Inflammatory macrophage (primary cell): ENCODE results near the gene ETV3L.

Experiments used
- DNase-seq, 2 donors: peaks; one replicate each; pipeline ENCODE4 v3.0.0-alpha.2; 2020 to 2022

Gene ETV3L

DNA sequence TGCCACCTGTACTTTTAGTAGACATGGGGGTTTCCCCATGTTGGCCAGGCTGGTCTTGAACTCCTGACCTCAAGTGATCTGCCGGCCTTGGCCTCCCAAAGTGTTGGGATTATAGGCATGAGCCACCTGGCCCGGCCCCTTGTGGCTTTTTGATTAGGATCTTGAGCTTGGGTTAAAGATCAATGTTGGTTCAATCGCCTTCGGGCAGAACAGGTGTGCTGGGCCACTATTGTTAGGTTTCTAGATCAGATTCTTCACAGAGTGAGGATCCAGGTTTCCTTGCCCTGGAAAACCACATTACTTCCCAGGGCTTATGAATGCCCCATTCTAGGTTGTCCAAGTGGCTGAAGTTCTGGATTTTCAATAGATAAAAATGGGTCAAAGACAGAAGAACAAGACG, 32.5 kb upstream of the ETV3L start:
- no peak for DNase-seq

DNA sequence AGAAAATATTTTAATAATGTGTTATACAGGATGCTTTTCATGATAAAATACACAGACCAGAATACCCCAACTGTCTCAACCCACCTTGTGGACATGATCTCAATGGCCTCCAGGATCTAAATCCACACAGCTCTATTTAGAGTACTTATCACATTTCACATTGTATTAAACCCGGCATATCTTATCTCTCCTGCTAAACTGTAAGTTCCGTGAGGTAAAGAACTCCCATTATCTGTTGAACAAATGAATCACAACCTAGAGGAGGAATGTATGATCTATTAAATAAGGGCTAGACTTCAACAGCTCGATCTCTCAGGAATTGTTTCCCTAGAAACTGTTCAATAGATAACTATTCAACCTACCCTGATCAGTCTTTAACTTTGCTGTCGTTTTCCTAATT, 31.7 kb upstream of the ETV3L start:
- no peak for DNase-seq

DNA sequence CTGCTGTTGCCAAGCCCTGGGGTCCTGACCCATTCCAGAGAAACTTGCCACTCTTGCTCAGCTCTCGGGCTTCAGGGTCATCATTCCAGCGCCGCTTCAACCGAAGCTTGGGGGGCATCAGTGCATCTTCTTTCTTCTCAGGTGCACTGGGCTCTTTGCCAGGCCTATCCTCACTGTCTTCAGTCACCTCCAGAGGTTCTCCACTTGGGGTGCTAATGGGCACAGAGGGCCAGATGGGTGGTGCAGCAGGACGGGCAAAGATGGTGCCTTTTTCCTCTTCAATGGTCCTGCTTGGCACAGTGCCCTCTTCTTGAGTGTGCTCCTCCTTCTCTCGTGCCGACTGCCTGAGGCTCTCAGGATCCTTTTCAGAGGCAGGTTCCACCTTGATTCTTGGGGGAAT, 25.2 kb upstream of the ETV3L start:
- DNase-seq, result no peak

DNA sequence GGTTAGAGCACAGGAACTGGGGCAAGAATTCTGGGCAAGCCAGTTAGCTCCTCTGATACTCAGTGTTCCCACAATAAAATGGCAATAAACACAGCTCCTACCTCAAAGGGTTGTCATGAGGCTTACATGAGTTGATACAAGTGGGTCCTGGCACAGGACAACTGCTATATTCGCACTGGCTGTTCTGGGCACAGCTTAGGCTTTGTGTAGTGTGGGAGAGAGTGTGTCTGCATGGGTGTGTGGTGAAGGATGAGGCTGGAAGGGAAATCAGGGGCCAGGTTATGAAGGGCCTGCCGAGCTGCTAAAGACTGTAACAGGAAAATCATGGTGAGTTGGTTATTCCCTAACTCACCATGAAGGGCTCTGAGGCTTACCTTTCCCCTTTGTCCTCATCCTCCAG, 19.8 kb upstream of the ETV3L start:
- DNase-seq, result no peak

DNA sequence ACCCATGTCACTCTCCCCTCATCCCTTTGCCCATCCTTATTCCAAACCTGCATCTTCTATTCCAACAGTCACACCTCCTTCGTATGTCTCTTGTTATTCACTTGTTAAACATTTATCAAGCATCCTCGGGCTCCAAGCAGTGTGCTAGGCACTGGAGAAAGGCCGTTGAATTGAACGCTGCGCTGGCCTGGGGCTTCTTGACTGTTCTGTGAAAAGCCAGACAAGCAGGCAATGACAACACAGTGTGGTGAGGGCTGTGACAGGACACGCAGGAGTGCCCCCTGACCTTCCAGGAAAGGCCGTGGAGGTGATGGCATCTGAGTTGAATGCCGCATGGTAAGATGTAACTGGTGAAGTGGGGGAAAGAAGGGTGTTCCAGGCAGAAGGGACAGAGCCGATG, 19.4 kb upstream of the ETV3L start:
- DNase-seq, result no peak

DNA sequence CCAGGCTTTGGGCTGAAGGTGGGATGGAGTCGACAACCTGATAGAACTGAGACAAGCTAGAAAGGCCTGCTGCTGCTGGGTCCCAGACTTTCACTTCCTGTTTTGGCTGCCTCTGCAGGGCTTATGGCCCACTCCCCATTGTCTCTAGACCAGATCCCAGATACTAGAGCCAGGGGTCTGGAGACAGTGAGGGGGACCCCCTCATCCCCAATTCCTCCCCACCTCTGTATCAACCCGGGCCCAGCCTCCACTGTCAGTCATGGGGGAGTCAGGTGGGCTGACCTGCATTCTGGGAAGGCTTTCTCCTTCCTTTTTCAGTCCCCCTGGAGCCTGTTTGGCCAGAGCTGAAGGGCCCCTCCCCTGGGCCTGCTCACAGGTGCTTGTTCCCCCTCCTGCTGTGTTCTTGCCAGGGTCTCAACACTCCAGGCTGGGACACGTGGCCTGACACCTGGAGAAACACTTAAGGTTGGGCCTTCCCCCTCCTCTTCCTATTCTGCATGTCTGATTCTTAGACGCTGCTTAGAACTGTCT, 18.0 kb upstream of the ETV3L start:
- DNase-seq, result no peak

DNA sequence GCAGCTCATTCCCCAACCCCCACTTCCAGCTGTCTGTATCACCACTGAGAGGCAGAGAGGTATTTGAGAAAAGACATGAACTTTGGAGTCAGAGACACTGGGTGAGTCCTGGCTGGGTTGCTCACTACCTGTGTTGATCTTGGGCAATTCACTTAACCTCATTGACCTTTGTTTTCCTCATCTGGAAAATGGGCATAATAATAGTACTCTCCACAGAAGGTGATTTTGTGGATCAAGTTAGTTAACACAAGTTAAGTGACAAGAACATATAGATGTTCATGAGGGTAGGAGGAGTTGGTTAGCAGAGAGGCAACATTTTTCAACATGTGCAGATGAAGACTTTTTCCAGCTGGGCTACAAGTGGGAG, 17.1 kb upstream of the ETV3L start:
- no peak for DNase-seq

DNA sequence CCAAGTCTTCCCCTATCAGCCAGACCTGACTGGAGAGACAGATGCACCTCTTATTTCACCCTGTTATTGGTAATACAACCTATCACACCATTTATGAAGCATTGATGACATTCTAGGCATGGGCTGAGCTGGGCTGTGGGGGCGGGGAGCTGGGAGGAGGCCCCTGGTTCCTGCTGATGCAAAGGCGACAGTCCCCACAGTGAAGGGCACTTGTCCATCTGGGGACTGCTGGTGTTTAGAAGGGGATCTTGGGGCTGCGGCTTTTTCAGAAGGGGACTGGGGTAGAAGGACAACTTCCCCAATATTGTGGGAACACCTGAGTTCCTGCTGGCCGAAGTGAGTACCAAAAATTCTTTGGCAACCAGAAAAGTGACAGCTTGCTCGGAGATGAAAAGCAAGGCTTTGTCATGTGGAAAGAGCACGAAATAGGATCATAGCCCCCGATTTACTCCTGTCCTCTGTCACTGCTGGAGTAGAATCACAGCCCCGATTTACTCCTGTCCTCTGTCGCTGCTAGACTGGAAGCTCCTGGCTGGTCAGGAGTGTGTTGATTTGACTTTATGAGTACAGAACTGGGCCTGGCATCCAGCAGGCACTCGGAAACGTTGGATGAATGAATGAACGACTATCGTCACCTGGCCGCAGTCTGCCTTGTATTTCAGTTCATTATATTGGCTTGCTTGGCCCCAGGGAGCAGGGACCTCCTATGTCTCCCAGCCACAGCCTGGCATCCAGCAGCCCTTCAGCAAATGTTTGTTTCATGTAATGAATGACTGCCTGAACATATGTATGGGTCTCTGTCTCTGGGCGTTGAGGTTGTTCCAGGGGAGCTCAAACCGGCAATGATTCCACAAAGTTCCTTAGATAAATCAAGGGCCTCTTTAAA, 16.5 kb upstream of the ETV3L start:
- no peak for DNase-seq

DNA sequence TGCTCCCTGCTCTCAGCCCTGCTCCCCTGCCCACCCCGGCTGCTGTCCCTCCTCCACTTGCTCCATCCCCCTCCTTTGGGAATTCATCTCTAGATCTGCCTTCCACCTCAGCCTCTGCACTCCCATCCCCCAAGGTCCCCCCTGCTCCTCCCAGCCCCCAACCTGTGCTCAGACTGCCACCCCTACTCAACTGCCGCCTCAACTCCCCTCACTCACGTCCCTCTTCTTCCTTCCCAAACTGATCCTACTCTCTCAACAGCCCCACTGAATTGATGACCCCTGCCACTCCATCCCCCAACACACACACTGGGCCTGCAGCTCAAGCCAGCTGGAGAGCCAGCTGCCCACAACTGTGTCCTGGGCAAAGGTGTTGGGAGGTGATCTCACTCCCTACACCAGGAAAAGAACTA, 15.8 kb upstream of the ETV3L start:
- DNase-seq, result no peak

DNA sequence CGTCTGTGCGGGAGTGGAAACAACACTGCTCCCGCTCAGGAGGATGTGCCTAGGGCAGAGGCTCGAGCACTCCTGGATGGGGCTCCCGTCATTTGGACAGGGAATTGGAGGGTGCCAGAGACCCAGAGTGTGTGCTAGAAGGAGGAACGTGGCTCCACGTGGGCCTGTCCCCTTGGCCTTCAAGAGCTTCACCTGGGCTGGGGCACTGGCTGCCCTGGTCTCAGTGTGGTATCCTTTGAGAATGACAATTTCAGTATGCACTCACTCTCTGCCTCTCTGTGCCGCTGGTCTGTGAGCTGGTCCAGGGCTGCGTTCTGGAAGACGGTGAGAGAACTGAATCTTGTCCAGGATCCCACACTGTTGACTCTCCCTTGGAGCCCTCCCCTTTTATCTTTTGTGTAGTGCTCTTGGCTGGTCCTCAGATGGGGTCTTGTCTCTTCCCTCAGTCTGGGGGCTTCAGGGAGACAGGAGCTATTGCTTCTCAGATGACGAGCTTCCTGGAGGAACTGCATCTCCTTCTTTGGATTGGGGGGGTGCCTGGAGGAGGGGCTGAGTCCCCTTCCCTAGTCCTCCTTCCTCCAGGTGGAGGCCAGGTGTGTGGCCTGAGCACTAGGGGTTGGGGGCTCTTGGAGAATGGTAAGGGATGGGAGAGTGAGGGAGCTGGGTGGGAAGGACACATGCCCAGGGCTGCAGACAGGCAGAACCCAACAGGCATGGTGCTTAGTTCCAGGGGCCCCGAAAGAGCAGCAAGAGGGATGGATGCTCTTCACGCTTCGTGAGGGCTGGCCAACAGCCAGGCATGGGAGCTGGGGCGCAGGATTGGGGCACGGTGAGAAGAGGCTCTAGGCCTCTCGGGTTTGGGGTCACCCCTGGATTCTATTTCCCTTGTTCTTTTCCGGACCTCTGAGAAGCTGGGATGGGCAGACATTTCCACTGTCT, 14.8 kb upstream of the ETV3L start:
- no peak for DNase-seq

DNA sequence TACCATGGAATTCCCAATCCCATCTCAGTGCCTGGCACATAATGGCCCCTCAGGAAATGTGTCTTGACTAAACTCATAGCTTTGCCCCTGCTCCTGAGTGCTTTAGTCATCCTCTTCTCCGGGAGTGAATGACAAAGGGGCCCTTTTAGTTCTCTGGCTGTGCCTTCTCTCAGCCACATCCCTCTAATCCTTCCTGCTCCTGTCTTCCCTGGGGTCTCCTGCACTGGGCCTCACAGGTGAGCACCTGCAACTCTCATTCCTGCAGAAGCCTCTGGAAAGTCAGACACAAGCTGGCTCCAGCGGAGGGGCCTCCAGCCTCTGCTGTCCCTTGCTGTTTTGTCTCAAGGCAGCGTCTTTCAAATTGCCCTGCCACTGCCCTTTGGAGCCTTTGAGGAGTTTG, 14.0 kb upstream of the ETV3L start:
- no peak for DNase-seq

DNA sequence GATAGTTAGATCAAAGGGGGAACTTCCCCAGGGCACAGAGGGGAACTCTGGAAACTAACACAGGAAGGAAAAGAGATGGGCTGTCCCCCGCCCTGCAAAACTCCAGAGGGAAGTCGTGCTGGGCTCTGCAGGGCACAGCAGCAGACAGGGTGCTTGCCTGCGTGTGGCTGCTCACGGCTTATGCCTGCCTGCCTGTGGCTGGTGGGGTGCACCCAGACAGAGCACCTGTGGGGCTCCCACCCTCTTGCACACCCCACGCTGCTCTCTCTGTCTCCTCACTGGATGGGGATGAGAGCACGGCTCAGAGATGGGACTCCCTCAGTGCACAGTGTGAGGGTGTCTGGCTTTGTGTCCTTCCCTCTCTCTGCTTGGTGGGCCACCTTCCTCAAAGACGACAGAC, 13.5 kb upstream of the ETV3L start:
- DNase-seq, result peak; percentile 61 to 72

DNA sequence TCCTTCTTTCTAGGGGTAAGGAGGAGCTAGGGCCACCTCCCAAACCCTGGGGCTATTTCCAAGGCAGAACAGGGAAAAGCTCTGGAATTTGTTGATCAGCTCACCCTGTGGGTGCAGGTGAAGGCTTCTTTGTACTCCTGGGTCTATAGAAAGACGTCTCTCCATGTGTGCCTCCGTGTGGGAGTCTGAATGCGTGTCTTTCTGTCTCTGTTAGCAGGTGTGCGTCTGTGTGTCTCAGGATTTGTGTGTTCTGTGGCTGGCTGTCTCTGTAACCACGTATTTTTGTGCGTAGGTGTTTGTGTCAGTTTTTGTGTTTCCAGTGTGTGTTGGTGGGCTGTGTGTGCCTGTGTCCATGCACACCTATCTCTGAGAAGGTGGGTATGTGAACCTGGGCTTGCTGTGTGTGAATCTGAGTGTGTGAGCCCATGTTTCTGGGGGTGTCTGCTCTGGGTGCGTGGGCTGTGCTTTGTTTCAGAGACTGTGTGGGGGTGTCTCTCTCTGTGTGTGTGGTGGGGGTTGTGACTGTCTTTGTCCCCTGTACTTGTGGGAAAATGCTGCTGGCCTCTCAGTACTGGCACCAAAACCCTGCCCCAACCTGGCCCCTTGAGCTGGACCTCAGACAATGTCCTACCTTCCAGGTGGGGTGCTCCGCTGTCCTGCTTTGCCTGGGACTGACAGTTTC, 12.7 kb upstream of the ETV3L start:
- DNase-seq, result no peak

DNA sequence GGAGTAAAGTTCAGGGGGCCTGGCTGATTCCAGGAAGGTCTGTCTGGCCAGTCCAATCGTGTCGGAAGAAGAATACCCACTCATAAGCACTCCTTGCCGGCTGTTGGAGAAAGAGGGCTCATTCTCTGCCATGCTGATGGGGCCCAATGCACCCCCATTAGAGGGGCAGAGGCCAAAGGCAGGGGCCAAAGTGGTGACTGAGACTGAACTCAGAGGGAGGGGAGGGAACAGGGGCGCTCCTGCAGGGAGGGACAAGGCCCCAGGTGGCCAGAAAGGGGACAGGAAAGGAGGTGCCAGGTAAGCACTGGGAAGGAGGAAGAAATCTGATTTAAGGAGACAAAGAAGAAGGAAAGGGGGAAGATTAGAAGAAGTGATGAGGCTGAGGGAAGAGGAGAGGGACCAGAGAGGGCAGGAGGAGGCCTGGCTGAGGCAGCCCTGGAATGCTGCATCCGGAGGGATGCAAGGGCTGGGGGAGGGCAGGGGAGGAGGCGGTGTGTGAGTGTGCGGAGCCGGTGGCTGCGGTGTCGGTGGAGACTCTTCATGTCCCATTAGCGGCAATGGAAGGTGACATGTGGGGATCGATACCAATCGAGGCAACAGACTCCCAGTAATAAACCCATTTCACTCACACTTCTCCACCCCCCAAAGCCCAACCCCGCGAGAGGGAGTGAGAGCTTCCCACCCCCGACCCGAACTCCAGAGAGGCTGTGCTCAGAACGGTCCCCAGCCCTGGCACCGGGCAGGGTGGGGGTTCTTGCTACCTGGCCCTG, 12.0 kb upstream of the ETV3L start:
- DNase-seq, result no peak

DNA sequence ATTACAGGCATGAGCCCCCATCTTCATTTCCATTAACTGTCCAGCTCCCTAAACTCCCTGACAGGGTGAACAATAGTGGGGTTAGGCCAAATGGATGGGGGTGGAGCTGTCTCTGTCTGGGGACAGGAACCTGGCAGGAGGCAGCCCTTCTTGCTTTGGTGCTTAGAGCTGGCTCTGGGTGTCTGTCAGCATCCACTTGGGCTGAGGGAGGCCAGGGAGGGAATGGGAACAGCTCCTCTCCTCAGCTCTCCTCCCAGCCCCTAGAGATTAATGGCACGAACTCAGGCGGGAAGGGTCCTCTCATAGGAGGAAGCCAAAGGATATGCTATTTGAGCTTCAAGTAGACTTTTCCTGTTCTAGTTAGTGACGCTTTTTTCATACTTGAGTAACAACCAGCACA, 11.1 kb upstream of the ETV3L start:
- DNase-seq, result no peak

DNA sequence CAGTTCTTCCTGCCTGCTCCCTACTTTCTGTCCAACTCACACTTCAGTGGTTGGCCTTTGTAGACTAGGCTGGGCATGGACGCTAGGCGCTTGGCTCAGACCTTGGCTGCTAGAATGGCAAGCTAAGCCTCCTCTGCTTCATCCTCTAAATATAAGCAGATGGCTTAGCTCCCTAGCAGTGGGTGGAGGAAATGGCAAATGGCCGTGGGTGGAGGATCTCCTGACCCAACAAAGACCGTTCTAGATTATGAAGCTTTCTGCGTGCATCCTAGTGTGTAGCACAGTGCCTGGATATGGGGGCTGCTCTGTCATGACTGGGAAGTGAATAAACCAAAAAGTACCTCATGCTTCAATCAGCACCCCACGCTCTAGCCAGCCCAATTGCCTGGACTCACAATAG, 10.4 kb upstream of the ETV3L start:
- DNase-seq, result peak; percentile 86 to 97

DNA sequence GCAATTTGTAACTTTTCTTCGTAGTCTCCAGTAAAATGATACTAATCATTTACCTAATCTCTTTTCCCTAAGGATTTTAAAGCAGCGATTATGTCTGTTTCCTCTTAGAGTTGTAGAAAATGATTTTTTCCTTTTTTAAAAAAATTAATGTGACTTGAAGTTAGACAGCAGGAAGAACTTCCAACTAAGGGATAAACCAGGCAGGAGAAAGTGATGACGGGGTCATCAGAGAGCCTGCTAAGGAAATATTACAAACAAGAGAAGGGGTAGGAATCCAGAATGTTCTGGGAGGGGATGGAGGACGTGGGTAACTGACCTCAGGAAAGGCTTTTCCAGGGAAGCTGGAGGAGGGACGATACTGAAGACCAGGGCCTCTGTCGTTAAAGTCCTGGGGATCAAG, 8.8 kb upstream of the ETV3L start:
- DNase-seq, result no peak

DNA sequence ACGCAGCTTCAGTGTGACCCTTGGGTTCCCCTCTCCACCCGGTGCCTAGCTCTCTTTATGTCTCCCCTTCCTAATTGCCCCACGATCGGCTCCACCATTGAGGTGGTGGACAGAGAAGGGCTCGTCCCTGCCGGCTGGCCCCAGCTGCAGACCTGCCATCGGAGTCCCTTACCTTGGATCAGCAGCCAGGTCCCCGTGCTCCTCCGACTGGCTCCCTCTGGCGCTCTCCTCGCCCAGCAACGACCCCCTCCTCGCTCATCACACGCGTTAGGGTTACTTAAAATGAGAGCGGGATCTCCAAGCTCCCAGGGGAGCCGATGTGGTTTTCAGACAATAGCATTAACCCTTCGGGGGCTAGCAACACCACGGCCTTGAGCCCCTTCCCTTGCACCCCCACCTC, 8.1 kb upstream of the ETV3L start:
- DNase-seq, result no peak

DNA sequence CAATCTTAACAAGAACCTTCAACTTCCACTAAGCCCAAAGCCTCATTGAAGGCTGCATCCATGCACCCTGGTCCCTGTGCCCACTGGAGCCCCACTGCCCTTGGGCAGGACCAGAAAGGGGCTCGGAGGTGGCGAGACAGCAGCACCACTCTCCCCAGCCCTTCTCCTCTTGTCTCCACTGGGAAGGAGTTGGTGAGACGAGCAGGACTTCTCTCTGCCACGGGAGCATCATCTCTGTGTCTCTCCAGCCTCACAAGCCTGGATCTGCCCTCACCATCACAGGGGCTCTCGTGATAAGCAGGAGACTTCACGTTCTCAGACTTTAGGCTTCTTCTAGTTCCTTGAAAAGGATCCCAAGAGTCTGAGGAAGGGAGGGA, 7.2 kb upstream of the ETV3L start:
- DNase-seq, result peak in 1 of 2 donors; percentile 3

DNA sequence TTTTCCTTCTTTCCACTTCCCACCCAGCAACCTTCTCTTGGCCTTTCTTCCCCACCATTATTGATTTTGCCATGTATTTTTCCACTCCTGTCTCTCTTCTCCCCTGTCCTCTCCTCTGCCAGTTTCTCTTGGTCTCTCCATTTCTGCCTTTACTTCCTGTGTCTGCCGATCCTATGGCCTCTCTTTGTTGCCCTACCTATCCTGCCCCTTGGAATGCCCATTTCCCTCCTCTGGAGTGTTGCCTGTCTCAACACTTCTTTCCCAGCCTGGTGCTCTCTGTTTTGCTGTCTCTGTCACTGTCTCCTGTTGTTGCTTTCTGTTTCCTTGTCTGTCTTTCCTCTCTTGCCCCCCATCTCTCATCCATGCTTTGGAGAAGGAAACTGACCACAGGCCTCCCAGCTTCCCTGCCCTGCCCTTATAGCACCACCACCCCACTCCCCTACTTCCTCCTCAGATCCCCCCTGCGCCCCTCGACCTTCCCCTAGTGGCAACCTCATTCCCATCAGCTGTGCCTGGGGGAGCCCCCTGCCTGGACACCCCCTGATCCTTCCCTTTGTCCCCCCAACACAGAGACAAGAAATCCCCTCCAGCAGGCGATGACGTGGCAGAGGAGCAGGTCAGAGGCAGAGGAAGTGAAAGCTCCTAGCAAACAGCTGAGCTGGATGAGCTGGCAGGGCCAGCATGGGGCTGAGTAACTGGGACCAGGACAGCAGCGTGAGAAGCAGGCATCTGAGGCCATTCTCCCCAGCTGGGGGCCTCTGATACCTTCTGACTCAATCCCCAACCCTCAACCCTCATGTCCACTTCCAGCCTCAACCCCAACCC, 6.6 kb upstream of the ETV3L start:
- peak; percentile 80 to 93 for DNase-seq

DNA sequence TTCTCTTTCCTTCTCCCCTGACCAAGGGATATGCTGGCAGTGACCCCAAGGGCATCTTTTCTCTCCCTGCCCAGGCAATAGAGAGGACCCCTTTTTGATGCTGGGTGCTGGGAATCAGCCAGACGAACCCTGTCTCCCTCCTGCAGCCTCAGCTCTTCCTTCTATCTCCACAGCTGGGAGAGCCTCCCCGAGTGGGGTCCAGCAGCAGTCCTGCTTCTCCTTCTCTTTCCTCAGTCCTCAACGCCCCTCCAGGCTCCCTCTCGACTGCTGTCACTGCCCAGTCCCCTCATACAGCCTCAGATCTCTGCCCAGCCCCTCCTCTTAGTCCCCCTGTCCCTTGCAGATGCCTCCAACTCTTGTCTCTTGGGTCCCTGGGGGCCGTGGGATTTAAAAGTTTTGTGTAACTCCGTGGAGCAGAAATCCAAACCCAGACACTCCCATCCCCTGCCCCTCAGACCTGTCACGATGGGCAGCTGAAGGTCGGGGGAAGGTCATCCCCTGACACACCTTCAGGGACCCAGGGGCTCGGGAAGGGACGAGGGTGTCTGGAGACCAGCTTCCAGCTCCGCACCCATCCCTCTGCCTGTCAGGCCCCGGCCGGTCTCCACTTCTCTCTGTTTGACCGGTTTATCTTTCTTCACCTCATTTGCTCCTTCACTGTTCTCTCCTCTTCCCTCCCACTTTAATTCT, 5.8 kb upstream of the ETV3L start:
- DNase-seq, result no peak
